ENCODE data around the gene SLFN5.
"Not testable (repeated sequence)": the region's sequence is repeated elsewhere in the genome, so short reads cannot be mapped to it uniquely, and the experiment has no call there.

SLFN5 gene

GRCh38 chr17:35241520-35241919 is 1.4 kb upstream of the SLFN5 start:
- no peak for DNase-seq
- intact Hi-C loops (cut with DNase I) = no loop called here

GRCh38 chr17:35242158-35242804 is 591 bp upstream of the SLFN5 start:
- intact Hi-C loops (cut with DNase I) = no loop called here

GRCh38 chr17:35243561-35244340 is 879 bp downstream of the SLFN5 start:
- peak in 3 of 10 donors; percentile 14 to 25 (median 19) for DNase-seq
- intact Hi-C loops (cut with DNase I) = no loop called here

More at GRCh38 chr17:35242158-35242804, 591 bp upstream of the SLFN5 start:
- DNase-seq = peak in 8 of 10 donors; percentile 13 to 83 (median 20)

- no peak for DNase-seq
- intact Hi-C loops (cut with DNase I) = no loop called here
Measured at GRCh38 chr17:35244341-35245195, 1.7 kb downstream of the SLFN5 start.

- intact Hi-C loops (cut with DNase I) = no loop called here
- no peak for DNase-seq
Measured at GRCh38 chr17:35245196-35245486, 2.3 kb downstream of the SLFN5 start.

GRCh38 chr17:35252651-35253050 is 9.8 kb downstream of the SLFN5 start:
- no peak for DNase-seq
- intact Hi-C loops (cut with DNase I) = no loop called here

- DNase-seq = peak in 1 of 10 donors; percentile 10
- intact Hi-C loops (cut with DNase I) = no loop called here
Measured at GRCh38 chr17:35254107-35254773, 11.4 kb downstream of the SLFN5 start.

- intact Hi-C loops (cut with DNase I) = no loop called here
- no peak for DNase-seq
Measured at GRCh38 chr17:35255316-35255715, 12.4 kb downstream of the SLFN5 start.

- intact Hi-C loops (cut with DNase I) = no loop called here
- no peak for DNase-seq
Measured at GRCh38 chr17:35256629-35257028, 13.8 kb downstream of the SLFN5 start.

GRCh38 chr17:35257208-35257659 is 14.4 kb downstream of the SLFN5 start:
- intact Hi-C loops (cut with DNase I) = no loop called here
- no peak for DNase-seq

- intact Hi-C loops (cut with DNase I) = no loop called here
- no peak for DNase-seq
Measured at GRCh38 chr17:35259001-35259400, 16.1 kb downstream of the SLFN5 start.

- intact Hi-C loops (cut with DNase I) = no loop called here
- no peak for DNase-seq
Measured at GRCh38 chr17:35265071-35265470, 22.2 kb downstream of the SLFN5 start.

- DNase-seq = no peak
- intact Hi-C loops (cut with DNase I) = no loop called here
Measured at GRCh38 chr17:35265566-35266141, 22.8 kb downstream of the SLFN5 start.

GRCh38 chr17:35274167-35275066 is 31.5 kb downstream of the SLFN5 start:
- intact Hi-C loops (cut with DNase I); DNase-seq: not testable (repeated sequence)

- DNase-seq; intact Hi-C loops (cut with DNase I): not testable (repeated sequence)
Measured at GRCh38 chr17:35278454-35278853, 35.6 kb downstream of the SLFN5 start.

GRCh38 chr17:35278876-35279275 is 36.0 kb downstream of the SLFN5 start:
- DNase-seq; intact Hi-C loops (cut with DNase I): not testable (repeated sequence)

GRCh38 chr17:35283767-35284166 is 40.9 kb downstream of the SLFN5 start:
- no peak for DNase-seq
- intact Hi-C loops (cut with DNase I) = no loop called here

- intact Hi-C loops (cut with DNase I) = no loop called here
- DNase-seq = no peak
Measured at GRCh38 chr17:35284955-35285354, 42.1 kb downstream of the SLFN5 start.

- DNase-seq = no peak
- intact Hi-C loops (cut with DNase I) = no loop called here
Measured at GRCh38 chr17:35286120-35286781, 43.4 kb downstream of the SLFN5 start.

Measured in posterior cingulate gyrus (tissue), 11 donors.